T-cell (primary cell): Measurements from ENCODE around the gene FZD2. TPM values are rescaled to one million over a fixed set of nuclear protein-coding genes. Genes with fewer than 3 reads are reported as not detected.
"Not testable (repeated sequence)": the region's sequence is repeated elsewhere in the genome, so short reads cannot be mapped to it uniquely, and the experiment has no call there.

Experiments used
- ATAC-seq, 4 experiments: fragments of 200-7000 bp in 3 of 4; fragments of 150-1000 bp in 1 of 4; cut with Tn5 transposase; replicated peaks in 1 of 4; 1 replicate in 3 of 4; 2 replicates in 1 of 4; pipeline ENCODE4 v1.10.0; 2021; ENCODE audit warnings: moderate library complexity in 3 of 4, mild to moderate bottlenecking in 2 of 4, moderate number of reproducible peaks in 1 of 4
- CTCF ChIA-PET, 2 donors: fragments of 300-600 bp; sonication (Branson Sonifier 250); formaldehyde crosslinking; loops; one replicate each; lab custom pipeline; 2022; ENCODE audit warnings: antibody characterized with exemption in 2 of 2; lab: Charles Lee
- POLR2A ChIA-PET, 2 donors: fragments of 300-600 bp; sonication (Branson Sonifier 250); formaldehyde crosslinking; loops; one replicate each; lab custom pipeline; 2022; ENCODE audit warnings: antibody characterized with exemption in 2 of 2; lab: Charles Lee
- DNase-seq, 35 experiments: peaks; one replicate each; pipeline versions ENCODE4 v3.0.0 to v3.0.0-alpha.2; 2013 to 2023
- H3K27ac ChIP-seq: one replicate; pipeline ENCODE4 v1.5.1; 2013; ENCODE audit warnings: low read length
- H3K27me3 ChIP-seq, 2 experiments: replicated peaks in 1 of 2; 1 replicate in 1 of 2; 2 replicates in 1 of 2; pipeline versions ENCODE4 v1.6.1 to v1.7.0; 2013; ENCODE audit warnings: low read length in 1 of 2, mixed read lengths in 1 of 2; ENCODE audit not compliant: control insufficient read depth in 2 of 2, insufficient read depth in 2 of 2; ENCODE audit errors: extremely low read depth in 1 of 2
- H3K36me3 ChIP-seq, 2 donors: 1 replicate in 1 of 2; 2 replicates in 1 of 2; pipeline versions ENCODE4 v1.6.1 to v1.7.0; 2013; ENCODE audit warnings: low read length in 1 of 2; ENCODE audit not compliant: control insufficient read depth in 2 of 2, insufficient read depth in 1 of 2; ENCODE audit errors: extremely low read depth in 1 of 2
- H3K4me1 ChIP-seq, 2 experiments: 1 replicate in 1 of 2; 2 replicates in 1 of 2; pipeline versions ENCODE4 v1.6.1 to v1.7.0; 2013; ENCODE audit warnings: low read length in 2 of 2, mixed read lengths in 1 of 2; ENCODE audit not compliant: insufficient read depth in 2 of 2, control insufficient read depth in 1 of 2; ENCODE audit errors: extremely low read depth in 1 of 2
- H3K4me3 ChIP-seq, 2 donors: 1 replicate in 1 of 2; 2 replicates in 1 of 2; pipeline versions ENCODE4 v1.5.1 to v1.7.0; 2013; ENCODE audit warnings: mild to moderate bottlenecking in 2 of 2, low read length in 1 of 2, moderate library complexity in 1 of 2; ENCODE audit not compliant: control insufficient read depth in 1 of 2; ENCODE audit errors: extremely low read depth in 1 of 2
- H3K9me3 ChIP-seq: 2 replicates; pipeline ENCODE4 v1.7.0; 2013
- H3K27ac Mint-ChIP-seq, 2 donors: one replicate each; pipeline ENCODE4 v1.8.0; 2020 to 2021; ENCODE audit warnings: mild to moderate bottlenecking in 2 of 2, mixed read lengths in 2 of 2
- H3K27me3 Mint-ChIP-seq, 2 donors: one replicate each; pipeline ENCODE4 v1.8.0; 2021 to 2022; ENCODE audit warnings: mixed read lengths in 2 of 2
- H3K36me3 Mint-ChIP-seq: one replicate; pipeline ENCODE4 v1.8.0; 2021; ENCODE audit warnings: mixed read lengths
- H3K4me1 Mint-ChIP-seq, 3 donors: one replicate each; pipeline ENCODE4 v1.8.0; 2020 to 2022; ENCODE audit warnings: mixed read lengths in 3 of 3, mild to moderate bottlenecking in 1 of 3
- H3K4me3 Mint-ChIP-seq, 3 donors: one replicate each; pipeline ENCODE4 v1.8.0; 2020 to 2022; ENCODE audit warnings: mild to moderate bottlenecking in 3 of 3, mixed read lengths in 3 of 3, moderate library complexity in 3 of 3
- H3K9me3 Mint-ChIP-seq, 3 donors: one replicate each; pipeline ENCODE4 v1.8.0; 2020 to 2022; ENCODE audit warnings: mixed read lengths in 3 of 3
- WGBS: methylation state at CpG from one replicate; pipeline ENCODE4 v1.1.5; 2013; ENCODE audit warnings: missing lambda C conversion rate; ENCODE audit not compliant: insufficient coverage; 5-methylcytosine and 5-hydroxymethylcytosine counted together
- total RNA-seq, 35 experiments: library from RNA in 6 of 35; stranded (reverse) in 6 of 35; fragments of 120-200 nt in 1 of 35; gene quantifications; one replicate each; pipeline versions ENCODE4 v1.2.1 to v1.2.4 and lab custom pipeline; 2013 to 2026

The FZD2 gene
- total RNA-seq, 5 donors from 2014 or later (not counting 1 experiment from before 2014, with no cell fraction given) = 0.20 to 0.38 (median 0.38) TPM; not detected in 2

GRCh38 chr17:44536090-44536953 is 21.0 kb upstream of the FZD2 start:
- H3K4me1 ChIP-seq = peaks cover 0 to 7% of the 10 kb centered on the region in 2 experiments
- WGBS = 68% methylated on average over 3 of the region's 12 CpGs
- CTCF ChIA-PET = interaction anchor here in 1 of 2 donors (0.7 kb wide), 1 partner anchor 147 kb away, joined by 3 read pairs; the partner anchor contains the start of gene ITGA2B

GRCh38 chr17:44537922-44538321 is 19.4 kb upstream of the FZD2 start:
- Mint-ChIP-seq H3K27me3 (peaks cover 19 to 28% of the 10 kb centered on the region in 2 donors), H3K4me1 (peaks cover 8 to 10% (median 8%) of the 10 kb centered on the region in 3 donors)
- H3K4me3 ChIP-seq, H3K9me3 Mint-ChIP-seq, H3K27ac ChIP-seq, H3K4me1 ChIP-seq, H3K36me3 Mint-ChIP-seq, DNase-seq, H3K9me3 ChIP-seq, H3K36me3 ChIP-seq, ATAC-seq, H3K27ac Mint-ChIP-seq, H3K4me3 Mint-ChIP-seq, POLR2A ChIA-PET: not testable (repeated sequence)
- H3K27me3 ChIP-seq = peaks cover 0 to 34% of the 10 kb centered on the region in 2 experiments
- CTCF ChIA-PET = interaction anchor here in 1 of 2 donors (0.8 kb wide), 1 partner anchor 23 kb away, joined by 4 read pairs; no protein-coding TSS in a partner anchor
- 92% methylated on average over 2 of the region's 3 CpGs for WGBS

More at GRCh38 chr17:44536090-44536953, 21.0 kb upstream of the FZD2 start:
- Mint-ChIP-seq H3K27ac (no peak overlapping the region), H3K27me3 (peaks cover 6 to 18% of the 10 kb centered on the region in 2 donors), H3K36me3 (no peaks in the 10 kb centered on the region), H3K4me3 (no peak overlapping the region), H3K9me3 (no peaks in the 10 kb centered on the region), H3K4me1 (peaks cover 8 to 10% (median 8%) of the 10 kb centered on the region in 3 donors)
- no peaks in the 10 kb centered on the region for H3K9me3 ChIP-seq
- no peak overlapping the region for H3K27ac ChIP-seq
- H3K27me3 ChIP-seq = peaks cover 0 to 23% of the 10 kb centered on the region in 2 experiments
- DNase-seq (no peak), ATAC-seq (no peak)
- POLR2A ChIA-PET = no interaction called here
- H3K4me3 ChIP-seq = no peak overlapping the region
- H3K36me3 ChIP-seq = no peaks in the 10 kb centered on the region

GRCh38 chr17:44539673-44540072 is 17.6 kb upstream of the FZD2 start:
- Histone ChIP-seq H3K9me3 (no peaks in the 10 kb centered on the region), H3K36me3 (no peaks in the 10 kb centered on the region), H3K4me1 (no peaks in the 10 kb centered on the region), H3K27ac (no peak overlapping the region), H3K4me3 (no peak overlapping the region), H3K27me3 (peaks cover 0 to 42% of the 10 kb centered on the region in 2 experiments)
- ATAC-seq = no peak
- H3K9me3 Mint-ChIP-seq = no peaks in the 10 kb centered on the region
- no peaks in the 10 kb centered on the region for H3K36me3 Mint-ChIP-seq
- no peak for DNase-seq
- H3K27me3 Mint-ChIP-seq = peaks cover 23 to 32% of the 10 kb centered on the region in 2 donors
- no peak overlapping the region for H3K27ac Mint-ChIP-seq
- no peaks in the 10 kb centered on the region for H3K4me1 Mint-ChIP-seq
- ChIA-PET POLR2A (no interaction called here), CTCF (no interaction called here)
- H3K4me3 Mint-ChIP-seq = no peak overlapping the region
- WGBS = 75% methylated on average over 13 of the region's 15 CpGs

- WGBS = 81% methylated on average over 3 of the region's 11 CpGs
- Mint-ChIP-seq H3K27ac (no peak overlapping the region), H3K36me3 (no peaks in the 10 kb centered on the region), H3K4me3 (no peak overlapping the region), H3K9me3 (no peaks in the 10 kb centered on the region), H3K4me1 (no peaks in the 10 kb centered on the region), H3K27me3 (peaks cover 30 to 34% of the 10 kb centered on the region in 2 donors)
- no peak for ATAC-seq
- POLR2A ChIA-PET = no interaction called here
- Histone ChIP-seq H3K4me3 (no peak overlapping the region), H3K36me3 (no peaks in the 10 kb centered on the region), H3K4me1 (no peaks in the 10 kb centered on the region), H3K27ac (no peak overlapping the region), H3K9me3 (no peaks in the 10 kb centered on the region), H3K27me3 (peaks cover 0 to 47% of the 10 kb centered on the region in 2 experiments)
- CTCF ChIA-PET = interaction anchor here in 1 of 2 donors (0.6 kb wide), 1 partner anchor 1907 kb away, joined by 8 read pairs; no protein-coding TSS in a partner anchor
- DNase-seq = no peak
Observed at GRCh38 chr17:44540246-44541084, 16.8 kb upstream of the FZD2 start.

- ChIA-PET POLR2A (interaction anchor here in 1 of 2 donors (0.7 kb wide), 1 partner anchor 1319 kb away, joined by 3 read pairs; no protein-coding TSS in a partner anchor), CTCF (no interaction called here)
- no peaks in the 10 kb centered on the region for H3K9me3 ChIP-seq
- H3K27me3 ChIP-seq = peaks cover 0 to 58% of the 10 kb centered on the region in 2 experiments
- H3K4me1 ChIP-seq = no peaks in the 10 kb centered on the region
- H3K36me3 ChIP-seq = no peaks in the 10 kb centered on the region
- WGBS = 95% methylated on average over 4 of the region's 8 CpGs
- Mint-ChIP-seq H3K27ac (no peak overlapping the region), H3K36me3 (no peaks in the 10 kb centered on the region), H3K27me3 (peaks cover 36 to 48% of the 10 kb centered on the region in 2 donors), H3K4me3 (no peak overlapping the region), H3K9me3 (no peaks in the 10 kb centered on the region), H3K4me1 (no peaks in the 10 kb centered on the region)
- no peak overlapping the region for H3K27ac ChIP-seq
- DNase-seq (no peak), ATAC-seq (no peak)
- H3K4me3 ChIP-seq = no peak overlapping the region
Observed at GRCh38 chr17:44541884-44542581, 15.3 kb upstream of the FZD2 start.
